Activated CD8-positive, alpha-beta memory T cell treated with anti-CD3 and anti-CD28 coated beads for 36 hours (primary cell): Measurements from ENCODE around the gene FANK1. TPM values are rescaled to one million over a fixed set of nuclear protein-coding genes. Genes with fewer than 3 reads are reported as not detected.

Experiments
- CTCF ChIA-PET: fragments of 350-600 bp; sonication (Branson Sonifier 250); formaldehyde crosslinking; loops from one replicate; lab custom pipeline; 2021; ENCODE audit warnings: antibody characterized with exemption; lab: Charles Lee
- POLR2A ChIA-PET: fragments of 350-600 bp; sonication (Branson Sonifier 250); formaldehyde crosslinking; loops from one replicate; lab custom pipeline; 2021; ENCODE audit warnings: antibody characterized with exemption; lab: Charles Lee
- total RNA-seq, 2 experiments: library from RNA; stranded (reverse); gene quantifications; one replicate each; pipeline ENCODE4 v1.2.3, GENCODE V29; 2021

FANK1 gene
- total RNA-seq, 2 experiments from 2014 or later: 0.25 to 0.63 TPM

DNA sequence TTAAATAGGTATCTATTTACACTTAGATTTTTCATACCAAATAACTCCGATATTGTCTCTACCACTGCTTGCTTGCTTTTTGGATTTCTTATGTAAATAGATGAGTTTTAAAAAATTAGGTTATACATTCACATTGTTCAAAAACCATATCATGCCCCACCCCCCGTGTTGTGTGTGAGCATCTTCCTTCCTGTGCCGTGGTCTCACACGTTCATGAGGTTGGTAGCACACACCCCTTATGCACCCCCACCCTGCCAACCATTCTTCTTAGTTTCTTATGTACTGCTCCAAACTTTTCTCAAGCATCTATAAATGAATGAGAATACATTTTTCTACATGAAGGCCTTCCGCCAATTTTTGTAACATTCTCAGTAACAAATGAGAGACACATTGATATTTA is 115.6 kb downstream of the FANK1 start:
- POLR2A ChIA-PET: no interaction called here
- CTCF ChIA-PET: no interaction called here

DNA sequence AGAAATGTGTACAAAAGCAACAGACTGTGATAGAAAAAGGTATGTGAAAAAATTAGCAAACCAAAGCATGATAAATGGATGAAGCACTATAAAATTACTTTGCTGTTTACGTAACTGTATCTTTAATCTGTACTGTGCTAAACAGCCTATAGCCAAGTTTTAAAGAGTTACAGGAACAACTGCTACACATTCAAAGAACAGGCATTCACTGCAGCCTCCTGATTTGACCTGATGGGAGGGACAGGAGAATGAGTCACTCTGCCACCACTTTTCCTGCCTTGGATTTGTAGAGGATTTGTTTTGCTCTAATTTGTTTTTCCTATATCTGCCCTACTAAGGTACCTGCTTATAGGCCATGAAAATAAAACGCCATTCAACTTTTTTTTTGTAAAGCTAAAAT is 116.1 kb downstream of the FANK1 start:
- CTCF ChIA-PET: no interaction called here
- POLR2A ChIA-PET: no interaction called here

DNA sequence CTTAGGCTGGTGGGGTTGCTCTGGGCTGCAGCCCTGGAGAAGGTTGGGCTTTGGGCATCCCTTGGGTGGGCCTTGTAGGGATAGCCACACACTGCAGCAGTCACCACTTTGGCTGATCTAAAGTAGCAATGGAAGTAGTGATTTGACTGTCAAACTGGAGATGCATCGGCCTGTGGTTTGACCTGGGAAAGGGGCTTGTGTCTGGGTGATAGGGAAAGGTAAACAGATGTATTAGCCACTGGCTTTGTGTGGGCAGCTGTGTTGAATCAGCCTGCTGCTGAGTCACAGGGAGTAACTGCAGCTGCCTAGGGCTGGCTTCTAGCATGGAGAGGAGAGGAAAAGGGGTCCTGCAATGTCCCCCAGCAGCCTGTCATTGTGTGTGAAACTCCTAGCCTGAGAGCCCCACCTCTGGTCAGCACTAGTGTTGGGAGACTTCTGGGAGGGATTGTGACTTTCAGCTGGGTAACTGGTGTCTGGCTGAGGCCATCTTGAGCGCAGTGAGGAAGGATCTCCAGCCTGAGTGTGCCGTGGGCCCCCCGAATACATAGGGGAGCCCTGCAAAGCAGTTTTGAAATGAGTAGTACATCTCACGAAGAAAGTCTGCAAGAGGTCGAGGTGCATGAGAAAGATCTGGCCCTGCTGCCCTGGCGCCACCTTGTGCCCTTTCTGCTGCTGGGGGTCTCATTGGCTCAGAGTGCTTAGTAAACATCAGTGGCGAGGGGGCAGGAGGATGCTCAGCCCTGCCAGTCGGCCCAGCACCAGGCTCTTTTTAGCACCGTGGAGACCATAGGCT is 117.3 kb downstream of the FANK1 start:
- POLR2A ChIA-PET: no interaction called here
- CTCF ChIA-PET: interaction anchor here (0.7 kb wide), 1 partner anchor 290 kb away, joined by 7 read pairs; no protein-coding TSS in a partner anchor

DNA sequence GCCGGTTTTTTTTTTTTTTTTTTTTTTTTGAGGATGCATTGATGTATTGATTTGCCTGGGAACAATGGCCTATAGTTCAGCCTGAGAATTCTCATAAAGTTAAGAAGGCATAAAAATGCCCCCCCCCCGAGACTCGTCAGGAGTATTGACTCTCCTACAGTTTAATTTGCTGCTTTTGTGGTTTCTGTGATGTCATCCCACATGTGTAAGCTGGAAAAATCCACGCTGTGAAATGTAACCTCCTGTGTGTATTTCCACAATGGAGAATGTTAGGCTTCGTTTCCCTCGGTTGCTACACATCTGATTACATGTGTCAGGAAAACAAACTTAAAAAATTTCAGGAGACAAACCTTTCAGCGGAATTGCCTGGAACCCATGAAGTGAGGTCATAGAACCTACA is 117.9 kb downstream of the FANK1 start:
- POLR2A ChIA-PET: no interaction called here
- CTCF ChIA-PET: interaction anchor here (0.7 kb wide), 1 partner anchor 291 kb away, joined by 7 read pairs; no protein-coding TSS in a partner anchor

DNA sequence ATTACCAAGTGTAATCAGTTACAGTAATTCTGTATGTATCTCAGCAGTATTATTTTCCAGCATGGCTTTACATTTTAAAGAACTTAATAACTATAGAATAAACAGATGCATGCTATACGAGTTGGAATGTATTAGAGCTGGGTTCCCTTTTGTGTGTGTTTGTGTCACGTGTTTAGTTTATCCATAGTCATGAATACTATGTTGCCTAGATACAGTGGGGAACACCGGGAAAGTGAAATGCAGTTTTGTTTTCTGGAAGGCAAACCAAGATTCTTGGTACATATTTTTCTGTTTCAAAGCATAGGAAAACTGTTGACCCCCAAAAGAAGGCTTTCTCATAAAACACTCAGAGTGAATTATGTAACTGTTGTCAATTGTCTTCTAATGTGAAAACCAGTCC is 119.0 kb downstream of the FANK1 start:
- ChIA-PET POLR2A (no interaction called here), CTCF (no interaction called here)

DNA sequence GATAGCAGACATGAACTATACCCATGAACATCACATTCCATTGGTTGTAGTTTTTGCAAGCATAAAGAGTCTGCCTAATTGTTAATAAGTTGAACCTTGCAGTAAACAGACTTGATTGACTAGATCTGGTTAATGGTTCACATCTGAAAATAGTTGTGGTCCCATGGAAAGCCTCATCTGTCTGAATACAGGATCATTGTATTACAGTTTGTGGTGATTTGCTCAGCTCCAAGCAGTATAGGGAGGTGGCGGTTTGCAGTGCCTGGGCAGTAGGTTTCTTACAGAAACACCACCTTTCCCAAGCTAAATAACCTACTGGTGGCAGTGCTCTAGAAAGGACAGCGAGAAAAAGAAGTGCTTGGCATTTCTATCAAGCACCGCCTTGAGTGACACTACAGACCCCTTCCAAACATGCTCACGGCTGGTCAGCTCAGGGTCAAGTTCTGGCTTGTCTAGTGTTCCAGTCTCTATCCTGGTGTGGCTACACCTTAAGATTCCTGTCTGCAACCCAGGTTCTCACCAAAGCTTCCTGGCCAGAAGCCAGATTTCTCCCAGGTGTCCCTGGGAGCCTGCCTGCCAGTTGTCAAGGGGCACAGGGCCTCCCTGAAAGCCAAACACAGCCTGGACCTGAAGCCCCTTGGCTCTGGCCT is 119.9 kb downstream of the FANK1 start:
- CTCF ChIA-PET: no interaction called here
- POLR2A ChIA-PET: no interaction called here

DNA sequence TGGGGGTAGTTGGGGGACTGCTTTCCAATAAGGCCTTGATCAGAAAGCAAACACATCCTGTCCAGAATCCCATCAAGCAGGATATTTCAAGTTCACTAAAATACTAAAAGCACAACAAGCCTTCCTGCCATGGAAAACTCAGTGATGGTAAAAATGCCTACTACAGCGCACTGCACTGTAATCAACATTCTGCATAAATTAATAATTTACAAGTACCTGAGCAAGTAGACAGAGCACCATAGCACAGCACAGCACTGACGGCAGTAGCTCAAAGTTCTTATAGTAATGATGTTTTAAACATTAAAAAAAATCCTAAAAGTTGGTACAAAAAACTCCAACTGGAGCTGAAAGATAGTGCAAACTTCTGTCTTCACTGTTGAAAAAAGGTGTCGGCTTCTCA is 120.5 kb downstream of the FANK1 start:
- ChIA-PET POLR2A (no interaction called here), CTCF (no interaction called here)

DNA sequence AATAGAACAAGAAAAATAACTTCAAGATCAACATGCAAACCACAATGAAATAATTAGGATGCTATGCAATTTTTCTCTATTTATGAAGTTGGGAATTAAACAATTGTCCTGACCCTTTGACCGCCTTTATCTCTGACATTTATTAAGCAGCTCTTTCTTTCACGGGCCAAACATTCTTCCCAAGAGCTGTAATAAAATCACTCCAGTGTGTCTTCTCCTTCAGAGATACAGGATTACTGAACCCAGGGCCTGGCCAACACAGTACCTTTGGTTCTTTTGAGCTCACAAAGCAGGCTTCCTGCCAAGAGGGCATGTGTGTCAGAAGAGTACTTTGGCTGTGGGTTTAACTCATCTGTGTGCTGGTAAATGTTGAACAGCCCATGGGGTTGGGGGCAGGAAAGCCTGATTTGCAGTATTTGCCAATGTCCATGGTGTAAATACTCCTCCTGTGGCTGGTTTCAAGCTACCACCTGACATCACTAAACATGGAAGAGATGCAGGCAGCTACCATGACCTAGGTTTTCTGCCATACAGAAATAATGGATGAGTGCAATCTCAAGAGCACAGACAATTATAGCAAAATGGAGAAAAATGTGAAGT is 121.7 kb downstream of the FANK1 start:
- CTCF ChIA-PET: no interaction called here
- POLR2A ChIA-PET: no interaction called here

DNA sequence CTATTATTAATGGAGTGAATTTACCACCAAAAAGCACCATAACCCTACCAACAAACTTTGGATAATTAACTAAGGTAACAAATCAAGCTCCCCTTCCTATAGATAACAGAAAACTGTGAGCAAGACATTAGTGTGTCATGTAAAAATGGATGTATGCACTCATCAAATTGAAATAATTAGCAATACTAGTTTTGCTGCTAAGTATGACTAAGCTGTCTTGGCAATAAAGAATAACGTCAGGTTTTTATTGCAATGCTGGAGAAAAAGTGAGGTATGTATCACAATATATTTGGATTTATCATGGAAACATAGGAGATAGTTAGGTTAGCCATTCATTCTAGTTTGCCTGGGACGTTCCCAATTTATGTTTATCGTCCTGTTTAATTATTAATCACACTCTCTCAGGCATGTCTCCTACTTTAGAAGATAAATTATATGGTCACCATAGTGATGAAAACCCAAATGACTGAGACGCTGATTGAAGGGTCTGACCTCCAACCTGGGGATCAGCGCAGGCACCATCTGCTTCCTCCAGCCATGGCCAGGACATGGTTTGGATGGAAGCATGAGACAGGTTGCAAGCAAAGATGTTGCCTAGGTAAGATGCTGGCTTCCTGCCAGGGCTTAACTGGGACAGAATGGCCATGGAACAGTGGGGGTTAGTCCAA is 125.6 kb downstream of the FANK1 start:
- ChIA-PET CTCF (no interaction called here), POLR2A (no interaction called here)

DNA sequence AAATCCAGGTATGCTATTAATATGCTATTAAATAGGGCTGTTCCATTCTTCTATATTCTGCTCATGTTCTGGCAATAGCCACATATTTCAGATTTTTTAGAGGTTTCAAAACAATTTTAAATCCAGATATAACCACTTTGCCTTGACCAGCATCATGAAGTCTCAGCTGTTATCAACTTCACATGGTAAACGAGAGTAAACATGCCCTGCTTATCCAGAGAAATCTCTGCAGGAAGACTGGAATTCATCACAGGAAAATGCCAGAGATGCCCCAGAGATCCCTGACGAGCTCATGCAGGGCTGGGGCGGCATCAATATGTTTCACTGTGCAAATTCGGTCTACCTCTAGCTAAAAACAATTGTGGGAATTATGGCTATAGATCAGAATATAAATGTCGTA is 126.5 kb downstream of the FANK1 start:
- CTCF ChIA-PET: no interaction called here

DNA sequence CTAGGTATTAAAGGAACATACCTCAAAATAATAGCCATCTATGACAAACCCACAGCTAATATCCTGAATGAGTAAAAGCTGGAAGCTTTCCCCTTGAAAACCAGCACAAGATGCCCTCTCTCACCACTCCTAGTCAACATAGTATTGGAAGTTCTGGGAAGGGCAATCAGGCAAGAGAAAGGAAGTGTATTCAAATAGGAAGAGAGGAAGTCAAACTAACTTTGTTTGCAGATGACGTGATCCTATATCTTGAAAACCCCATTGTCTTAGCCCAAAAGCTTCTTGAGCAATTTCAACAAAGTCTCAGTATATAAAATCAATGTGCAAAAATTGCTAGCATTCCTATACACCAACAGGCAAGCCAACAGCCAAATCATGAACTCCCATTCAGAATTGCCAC is 131.3 kb downstream of the FANK1 start:
- CTCF ChIA-PET: no interaction called here

More for the DNA sequence above, 126.5 kb downstream of the FANK1 start:
- POLR2A ChIA-PET: no interaction called here

DNA sequence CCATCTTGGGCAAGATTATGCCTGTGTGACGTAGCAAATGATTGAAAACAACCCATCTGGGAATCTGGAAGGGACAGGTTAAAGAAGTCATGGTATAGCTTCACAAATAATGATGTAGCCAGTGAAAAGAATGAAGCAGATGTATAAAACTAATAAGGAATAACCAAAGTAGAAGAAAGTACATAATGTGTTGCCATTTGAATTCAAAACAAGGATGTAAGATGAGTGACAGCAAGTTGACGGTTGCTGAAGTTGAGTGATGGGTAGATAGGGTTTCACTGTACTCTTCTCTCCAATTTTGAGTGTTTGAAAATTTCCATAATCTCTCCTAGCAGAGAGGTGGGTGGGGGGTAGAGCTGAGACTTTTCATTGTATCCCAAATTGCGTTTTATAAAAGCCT is 133.6 kb downstream of the FANK1 start:
- ChIA-PET POLR2A (no interaction called here), CTCF (no interaction called here)

More for the DNA sequence above, 131.3 kb downstream of the FANK1 start:
- POLR2A ChIA-PET: no interaction called here

DNA sequence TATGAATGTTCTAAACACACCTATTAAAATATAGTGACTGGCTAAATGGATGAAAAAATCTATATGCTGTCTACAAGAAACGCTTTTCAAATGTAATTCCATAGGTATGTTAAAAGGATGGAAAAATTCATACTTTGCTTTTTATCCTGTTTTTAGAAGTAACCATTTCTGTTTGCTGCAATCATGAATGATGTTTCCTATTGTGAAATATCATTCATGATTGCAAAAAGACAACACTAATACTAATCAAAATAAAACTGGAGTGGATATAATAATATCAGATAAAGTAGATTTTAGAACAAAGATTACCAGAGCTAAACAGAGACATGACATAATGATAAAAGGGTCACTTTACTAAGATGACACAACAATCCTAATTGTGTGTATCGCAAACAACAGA is 138.2 kb downstream of the FANK1 start:
- POLR2A ChIA-PET: no interaction called here

DNA sequence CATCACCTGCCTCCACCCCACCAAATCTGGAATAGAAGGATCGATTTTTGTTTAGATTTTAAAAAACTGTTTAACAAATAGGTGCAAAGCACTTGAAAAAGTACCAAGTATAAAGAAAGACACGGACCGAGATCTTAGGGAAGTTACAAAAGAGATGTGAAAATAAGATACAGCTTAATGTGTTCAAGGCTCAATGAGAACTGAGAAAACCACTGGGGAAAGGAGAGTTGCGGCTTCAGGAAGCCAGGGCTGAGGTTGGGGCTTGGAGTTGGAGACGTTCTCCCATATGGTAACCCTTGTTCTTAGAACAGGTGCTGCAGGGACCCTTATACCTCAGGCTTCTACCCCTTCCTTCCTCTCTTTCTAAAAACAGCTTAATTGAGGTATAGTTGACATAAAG is 140.2 kb downstream of the FANK1 start:
- CTCF ChIA-PET: no interaction called here
- POLR2A ChIA-PET: no interaction called here

More for the DNA sequence above, 138.2 kb downstream of the FANK1 start:
- CTCF ChIA-PET: no interaction called here

DNA sequence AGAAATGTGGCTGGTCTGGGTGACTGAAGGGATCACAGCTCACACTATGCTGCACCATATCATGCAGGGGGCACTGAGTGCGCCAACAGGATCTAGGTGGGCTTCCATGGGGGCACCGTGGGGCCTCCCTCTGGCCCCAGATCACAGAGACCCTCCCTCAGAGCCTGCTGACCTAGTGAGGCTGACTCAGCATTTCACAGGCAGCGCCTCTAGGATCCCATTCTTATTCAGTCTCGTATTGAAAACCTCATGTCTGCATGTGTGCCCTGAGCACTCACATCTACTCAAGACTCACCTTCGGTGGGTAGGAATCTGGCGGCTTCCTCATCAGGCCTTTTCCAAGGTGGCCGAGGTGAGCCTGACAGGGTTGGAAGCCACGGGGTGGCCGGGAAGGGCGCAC is 141.6 kb downstream of the FANK1 start:
- CTCF ChIA-PET: no interaction called here
- POLR2A ChIA-PET: no interaction called here

DNA sequence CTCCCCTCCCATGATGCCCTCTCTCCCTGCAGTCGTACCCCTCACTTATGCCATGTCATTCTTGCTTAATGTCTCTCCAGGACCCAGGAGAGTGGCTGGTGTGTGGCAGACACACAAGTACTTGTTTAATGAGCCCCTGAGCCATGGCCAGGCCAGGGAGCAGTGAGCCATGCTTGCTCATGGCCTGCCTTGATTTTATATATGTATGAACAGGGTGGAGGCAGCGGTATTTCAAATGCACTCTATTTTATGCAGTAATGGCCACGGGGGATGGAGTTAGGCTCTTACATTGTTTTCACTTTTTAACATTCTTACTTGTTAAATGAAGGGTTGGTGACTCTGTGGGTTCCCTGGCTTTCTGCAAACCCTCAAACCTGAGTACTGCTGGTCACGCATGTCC is 144.8 kb downstream of the FANK1 start:
- CTCF ChIA-PET: no interaction called here
- POLR2A ChIA-PET: no interaction called here

DNA sequence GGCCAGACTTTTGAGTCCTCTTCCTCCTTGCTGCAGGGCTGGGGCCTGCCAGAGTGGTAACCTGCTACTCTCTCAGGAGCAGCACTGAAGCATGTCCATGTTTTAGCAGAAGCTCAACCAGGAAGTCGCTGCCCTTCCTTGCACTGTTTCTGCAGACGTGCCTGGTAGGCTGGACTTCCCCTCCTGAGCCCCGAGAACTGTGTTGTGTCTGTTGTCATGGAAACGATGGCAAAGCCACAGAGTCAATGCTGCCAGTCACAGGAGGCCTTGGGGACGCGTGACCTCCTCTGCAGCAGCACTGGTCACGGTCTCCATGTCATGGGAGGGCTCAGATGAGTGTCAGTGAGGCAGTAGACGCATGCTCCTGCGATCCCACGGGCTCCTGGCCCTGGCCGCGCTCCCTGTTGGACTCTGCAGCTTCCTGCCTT is 145.5 kb downstream of the FANK1 start:
- CTCF ChIA-PET: no interaction called here
- POLR2A ChIA-PET: no interaction called here

DNA sequence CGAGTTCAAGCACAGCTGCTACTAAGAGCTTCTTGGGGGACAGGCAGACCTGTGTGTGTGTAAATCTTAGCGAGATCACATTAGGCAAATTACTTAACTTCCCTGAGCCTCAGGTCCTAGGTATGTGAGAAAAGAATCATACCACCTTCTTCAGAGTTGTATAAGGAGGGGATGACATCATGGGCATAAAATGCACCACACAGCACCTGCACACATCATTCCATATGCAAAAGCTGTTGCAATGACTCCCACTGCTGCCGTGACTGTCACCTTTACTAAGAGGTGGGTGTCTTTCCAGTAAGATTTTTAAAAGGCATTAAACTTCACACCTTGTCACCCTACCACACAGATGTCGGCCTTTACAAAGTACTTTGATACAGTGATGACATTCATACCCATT is 146.0 kb downstream of the FANK1 start:
- POLR2A ChIA-PET: no interaction called here
- CTCF ChIA-PET: no interaction called here

DNA sequence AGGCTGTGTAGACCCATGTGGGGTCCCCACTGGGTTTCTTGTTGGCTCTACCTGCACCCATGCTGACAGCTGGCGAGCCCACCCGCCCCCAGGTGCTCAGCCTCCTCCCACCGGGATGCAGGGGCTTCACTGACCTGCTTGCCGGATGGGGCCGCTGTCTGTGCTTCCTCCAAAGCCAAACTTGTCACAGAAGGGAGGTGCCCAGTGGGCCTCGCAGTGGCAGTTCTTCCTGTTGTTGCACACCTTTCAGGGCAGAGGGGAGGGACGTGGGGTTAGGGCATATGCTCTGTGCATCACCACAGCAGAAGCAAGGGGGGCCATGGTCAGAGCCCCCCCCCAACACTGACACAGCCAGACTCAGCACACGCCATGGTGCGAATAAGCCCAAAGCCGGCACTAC is 146.5 kb downstream of the FANK1 start:
- CTCF ChIA-PET: no interaction called here
- POLR2A ChIA-PET: no interaction called here

DNA sequence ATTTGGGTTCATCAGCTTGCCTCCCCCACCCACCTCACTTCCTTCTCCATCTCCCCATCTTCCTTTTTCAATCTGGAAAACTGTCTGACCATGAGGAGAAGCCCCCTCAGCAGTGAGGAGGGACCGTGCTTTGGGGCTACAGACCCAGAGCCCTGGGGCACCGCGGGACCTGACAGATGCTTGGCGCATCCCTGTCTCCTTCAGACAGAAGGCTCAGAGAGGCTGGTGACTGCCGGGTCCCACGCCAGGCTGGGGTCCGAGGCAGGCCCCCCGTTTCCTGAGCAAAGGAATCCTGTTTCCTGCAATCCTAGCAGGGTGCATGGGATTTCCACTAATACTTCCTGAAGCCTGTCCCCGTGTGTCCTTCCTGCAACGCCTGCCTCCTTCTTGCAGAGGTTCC is 147.0 kb downstream of the FANK1 start:
- POLR2A ChIA-PET: no interaction called here

More for the DNA sequence above, 147.0 kb downstream of the FANK1 start:
- CTCF ChIA-PET: no interaction called here
